ENCODE measurements around the gene IMPDH2.
A peak's percentile ranks its signal among the peaks of the same experiment; 100 is the strongest.
"Not testable (repeated sequence)": the region's sequence is repeated elsewhere in the genome, so short reads cannot be mapped to it uniquely, and the experiment has no call there.

IMPDH2 gene

DNA sequence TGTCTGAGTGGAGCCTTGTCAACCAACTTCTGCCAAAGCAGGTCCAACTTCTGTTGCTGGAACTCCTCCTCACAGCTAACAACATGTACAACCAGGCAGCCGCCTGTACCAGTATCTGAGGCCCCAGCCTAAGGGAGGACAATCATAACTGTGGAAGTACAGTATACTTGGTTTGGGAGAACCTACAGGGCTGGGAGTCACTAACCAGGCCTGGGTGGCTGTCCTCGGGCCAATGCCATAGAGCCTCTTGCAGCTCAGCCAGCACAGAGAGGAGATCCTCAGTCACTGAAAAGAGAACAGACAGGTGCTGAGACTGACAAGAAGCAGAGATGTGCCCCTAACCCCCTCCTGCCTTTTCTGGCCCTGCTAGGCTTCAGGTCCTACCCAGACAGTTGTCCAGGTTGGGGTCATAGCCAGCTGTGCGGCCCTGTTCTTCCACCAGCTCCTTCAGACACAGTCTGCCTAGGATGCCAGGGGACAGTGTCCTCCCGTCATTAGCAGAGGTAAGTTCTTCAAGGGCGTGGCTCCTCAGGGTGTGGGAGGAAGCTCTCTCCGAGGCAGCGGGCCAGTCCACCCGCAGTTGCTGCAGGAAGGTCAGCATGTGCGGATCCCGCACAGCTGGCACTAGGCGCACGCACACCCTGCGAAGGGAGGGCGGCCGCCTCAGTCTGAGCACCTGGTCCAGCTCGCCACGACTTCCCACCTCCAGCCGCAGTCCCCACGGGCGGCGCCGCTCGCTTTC lies 11.8 kb downstream of the IMPDH2 start:
- TF ChIP-seq POU2F2 (IDR thresholded peaks at IDR 0.05; ENCODE audit: low read depth, low read length) = peak; percentile 17; the same call in 1 of the 2 replicates
- TF ChIP-seq SPI1 (IDR thresholded peaks at IDR 0.05; ENCODE audit: low read depth, low read length) = no peak
- FAIRE-seq (no peak), DNase-seq (ENCODE audit: insufficient read length, low spot score) (no peak)

DNA sequence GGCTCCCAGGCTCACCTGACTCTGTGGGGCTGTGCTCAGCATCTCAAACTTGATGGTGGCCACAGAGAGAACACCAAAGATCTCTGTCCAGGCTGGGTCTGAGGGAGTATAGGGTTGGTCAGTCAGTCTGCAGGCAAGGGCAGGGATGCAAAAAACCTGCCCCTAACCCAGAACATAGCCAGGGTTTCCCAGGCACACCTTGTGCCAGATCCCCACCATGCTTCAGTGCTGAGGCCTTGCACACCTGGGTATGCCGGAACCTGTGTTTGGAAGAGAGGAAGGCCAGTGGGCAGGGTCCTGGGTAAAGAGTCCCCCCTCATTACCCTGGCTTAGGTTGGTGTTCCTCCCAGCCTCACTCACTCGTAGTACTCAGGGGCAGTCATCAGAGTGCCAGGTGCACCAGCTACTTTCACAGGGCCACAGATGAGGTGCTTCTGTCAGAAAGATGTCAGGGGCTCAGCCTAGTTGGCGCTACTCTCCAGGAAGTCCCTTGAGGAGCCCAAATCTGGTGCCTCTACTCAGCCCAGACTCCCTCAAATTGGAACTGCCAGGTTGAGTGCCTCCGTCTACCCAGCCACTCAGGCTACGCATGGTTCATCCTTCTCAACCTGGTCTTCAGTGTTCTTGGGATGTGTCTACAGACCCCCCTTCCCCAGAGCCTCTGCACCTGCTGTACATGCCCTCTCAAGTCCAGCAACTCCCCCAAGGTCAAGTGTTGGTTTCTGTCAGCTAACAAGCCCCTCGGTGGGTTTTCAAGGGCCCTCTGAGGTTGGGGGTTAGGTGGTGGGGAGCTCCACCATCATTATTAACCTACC lies 12.6 kb downstream of the IMPDH2 start:
- FAIRE-seq (no peak), DNase-seq (ENCODE audit: insufficient read length, low spot score) (no peak)
- no peak; the same call in 1 of the 2 replicates for TF ChIP-seq POU2F2 (IDR thresholded peaks at IDR 0.05; ENCODE audit: low read depth, low read length)
- peak; percentile 66; the same call in 1 of the 2 replicates for TF ChIP-seq POLR2AphosphoS5 (IDR thresholded peaks at IDR 0.05; ENCODE audit: low read depth, low read length)

DNA sequence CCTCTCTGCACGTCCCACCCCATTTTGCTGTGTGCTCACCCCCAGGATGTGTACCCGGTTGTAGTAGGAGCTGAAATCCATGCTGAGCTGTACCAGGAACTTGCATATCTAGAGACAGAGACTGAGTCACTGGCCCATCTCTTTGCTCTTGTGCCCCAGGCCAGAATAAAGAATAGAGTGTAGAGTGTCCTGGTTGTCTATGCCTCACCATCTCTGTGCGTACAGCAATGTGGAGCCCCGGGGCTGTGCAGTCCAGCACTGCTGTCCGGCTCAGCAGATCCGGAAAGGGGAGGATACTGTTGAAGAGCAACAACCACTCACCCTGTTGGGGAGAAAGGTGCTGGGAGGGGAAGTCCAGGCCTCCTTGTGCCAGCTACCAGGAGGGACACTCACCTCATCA lies 13.4 kb downstream of the IMPDH2 start:
- TF ChIP-seq SPI1 (IDR thresholded peaks at IDR 0.05; ENCODE audit: low read depth, low read length) (no peak), POU2F2 (IDR thresholded peaks at IDR 0.05; ENCODE audit: low read depth, low read length) (no peak), PAX5 (IDR thresholded peaks at IDR 0.05; ENCODE audit: insufficient read depth, low read length, severe bottlenecking) (no peak), TAF1 (IDR thresholded peaks at IDR 0.05; ENCODE audit: low read depth, low read length) (no peak), POLR2A (IDR thresholded peaks at IDR 0.05; ENCODE audit: low read depth, low read length) (no peak), POLR2AphosphoS5 (IDR thresholded peaks at IDR 0.05; ENCODE audit: low read depth, low read length) (no peak)
- DNase-seq (ENCODE audit: insufficient read length, low spot score) = no peak
- no peak for FAIRE-seq

DNA sequence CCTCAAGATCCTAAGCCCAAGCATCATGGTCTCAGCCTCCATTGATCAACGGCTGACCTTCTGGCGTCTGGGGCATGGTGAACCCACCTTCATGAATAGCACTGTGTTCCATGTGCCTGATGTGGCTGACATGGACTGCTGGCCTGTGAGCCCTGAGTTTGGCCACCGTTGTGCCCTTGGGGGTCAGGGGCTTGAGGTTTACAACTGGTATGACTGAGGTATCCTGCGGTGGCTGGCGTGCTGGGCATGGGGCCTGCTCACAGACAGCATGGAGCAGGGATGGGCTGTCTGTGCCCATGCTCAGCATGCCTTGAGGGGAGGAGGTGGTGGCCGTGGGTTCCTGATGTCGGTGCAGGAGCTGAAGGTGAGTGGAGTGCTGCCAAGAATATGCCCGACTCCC lies 14.1 kb downstream of the IMPDH2 start:
- TF ChIP-seq PAX5 (IDR thresholded peaks at IDR 0.05; ENCODE audit: insufficient read depth, low read length, severe bottlenecking) (no peak), POLR2A (IDR thresholded peaks at IDR 0.05; ENCODE audit: low read depth, low read length) (0 out of 2 replicates have a peak, but pooled peaks have one; percentile 9), TAF1 (IDR thresholded peaks at IDR 0.05; ENCODE audit: low read depth, low read length) (no peak), SPI1 (IDR thresholded peaks at IDR 0.05; ENCODE audit: low read depth, low read length) (no peak), POU2F2 (IDR thresholded peaks at IDR 0.05; ENCODE audit: low read depth, low read length) (no peak), POLR2AphosphoS5 (IDR thresholded peaks at IDR 0.05; ENCODE audit: low read depth, low read length) (peak; percentile 16; the same call in 1 of the 2 replicates)
- no peak for FAIRE-seq

DNA sequence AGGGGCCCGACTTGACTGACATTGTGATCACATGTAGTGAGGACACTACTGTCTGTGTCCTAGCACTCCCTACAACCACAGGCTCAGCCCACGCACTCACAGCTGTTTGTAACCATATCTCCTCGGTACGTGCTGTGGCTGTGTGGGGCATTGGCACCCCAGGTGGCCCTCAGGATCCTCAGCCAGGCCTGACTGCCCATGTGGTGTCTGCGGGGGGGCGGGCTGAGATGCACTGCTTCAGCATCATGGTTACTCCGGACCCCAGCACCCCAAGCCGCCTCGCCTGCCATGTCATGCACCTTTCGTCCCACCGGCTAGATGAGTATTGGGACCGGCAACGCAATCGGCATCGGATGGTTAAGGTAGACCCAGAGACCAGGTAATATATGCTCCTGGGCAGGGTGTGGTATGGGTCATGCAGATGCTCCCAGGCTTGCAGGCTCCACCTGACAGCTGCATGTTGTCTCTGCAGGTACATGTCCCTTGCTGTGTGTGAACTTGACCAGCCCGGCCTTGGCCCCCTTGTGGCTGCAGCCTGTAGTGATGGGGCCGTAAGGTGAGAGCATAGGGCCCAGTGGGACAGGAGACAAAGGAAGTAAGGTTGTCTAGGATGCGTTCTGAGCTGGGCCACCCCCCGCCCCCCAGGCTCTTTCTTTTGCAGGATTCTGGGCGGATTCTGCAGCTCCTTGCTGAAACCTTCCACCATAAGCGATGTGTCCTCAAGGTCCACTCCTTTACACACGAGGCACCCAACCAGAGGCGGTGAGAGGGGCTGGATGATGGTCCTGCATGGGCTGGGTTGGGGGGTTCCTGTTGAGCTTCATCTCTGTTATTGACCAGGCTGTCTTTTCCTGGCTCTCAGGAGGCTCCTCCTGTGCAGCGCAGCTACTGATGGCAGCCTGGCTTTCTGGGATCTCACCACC lies 15.2 kb downstream of the IMPDH2 start:
- DNase-seq (ENCODE audit: insufficient read length, low spot score) = peak; percentile 55
- TF ChIP-seq TAF1 (IDR thresholded peaks at IDR 0.05; ENCODE audit: low read depth, low read length) (no peak), POLR2AphosphoS5 (IDR thresholded peaks at IDR 0.05; ENCODE audit: low read depth, low read length) (peak; percentile 48)
- FAIRE-seq = peak; percentile 47

More for the DNA sequence above, 14.1 kb downstream of the IMPDH2 start:
- DNase-seq (ENCODE audit: insufficient read length, low spot score) = no peak

DNA sequence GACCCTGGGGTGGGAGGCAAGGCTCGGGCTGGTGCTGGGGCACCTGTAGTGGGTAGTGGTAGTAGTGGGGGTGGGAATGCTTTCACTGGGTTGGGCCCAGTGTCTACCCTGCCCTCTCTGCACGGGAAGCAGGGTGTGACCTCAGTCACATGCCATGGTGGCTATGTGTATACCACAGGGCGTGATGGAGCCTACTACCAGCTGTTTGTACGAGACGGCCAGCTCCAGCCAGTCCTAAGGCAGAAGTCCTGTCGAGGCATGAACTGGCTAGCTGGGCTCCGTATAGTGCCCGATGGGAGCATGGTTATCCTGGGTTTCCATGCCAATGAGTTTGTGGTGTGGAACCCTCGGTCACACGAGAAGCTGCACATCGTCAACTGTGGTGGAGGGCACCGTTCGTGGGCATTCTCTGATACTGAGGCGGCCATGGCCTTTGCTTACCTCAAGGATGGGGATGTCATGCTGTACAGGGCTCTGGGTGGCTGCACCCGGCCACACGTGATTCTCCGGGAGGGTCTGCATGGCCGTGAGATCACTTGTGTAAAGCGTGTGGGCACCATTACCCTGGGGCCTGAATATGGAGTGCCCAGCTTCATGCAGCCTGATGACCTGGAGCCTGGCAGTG lies 16.0 kb downstream of the IMPDH2 start:
- TF ChIP-seq POLR2A (IDR thresholded peaks at IDR 0.05; ENCODE audit: low read depth, low read length) (no peak), POU2F2 (IDR thresholded peaks at IDR 0.05; ENCODE audit: low read depth, low read length) (no peak), SPI1 (IDR thresholded peaks at IDR 0.05; ENCODE audit: low read depth, low read length) (no peak), PAX5 (IDR thresholded peaks at IDR 0.05; ENCODE audit: insufficient read depth, low read length, severe bottlenecking) (no peak), TAF1 (IDR thresholded peaks at IDR 0.05; ENCODE audit: low read depth, low read length) (no peak), POLR2AphosphoS5 (IDR thresholded peaks at IDR 0.05; ENCODE audit: low read depth, low read length) (peak; percentile 5; the same call in 1 of the 2 replicates)
- FAIRE-seq (no peak), DNase-seq (ENCODE audit: insufficient read length, low spot score) (no peak)

DNA sequence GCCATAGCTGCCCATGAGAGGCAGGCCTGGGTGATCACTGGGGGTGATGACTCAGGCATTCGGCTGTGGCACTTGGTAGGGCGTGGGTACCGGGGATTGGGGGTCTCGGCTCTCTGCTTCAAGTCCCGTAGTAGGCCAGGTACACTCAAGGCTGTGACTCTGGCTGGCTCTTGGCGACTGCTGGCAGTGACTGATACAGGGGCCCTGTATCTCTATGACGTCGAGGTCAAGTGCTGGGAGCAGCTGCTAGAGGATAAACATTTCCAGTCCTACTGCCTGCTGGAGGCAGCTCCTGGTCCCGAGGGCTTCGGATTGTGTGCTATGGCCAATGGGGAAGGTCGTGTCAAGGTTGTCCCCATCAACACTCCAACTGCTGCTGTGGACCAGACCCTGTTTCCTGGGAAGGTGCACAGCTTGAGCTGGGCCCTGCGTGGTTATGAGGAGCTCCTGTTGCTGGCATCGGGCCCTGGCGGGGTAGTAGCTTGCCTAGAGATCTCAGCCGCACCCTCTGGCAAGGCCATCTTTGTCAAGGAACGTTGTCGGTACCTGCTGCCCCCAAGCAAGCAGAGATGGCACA lies 16.7 kb downstream of the IMPDH2 start:
- FAIRE-seq = peak; percentile 20
- no peak for TF ChIP-seq POU2F2 (IDR thresholded peaks at IDR 0.05; ENCODE audit: low read depth, low read length)
- TF ChIP-seq TAF1 (IDR thresholded peaks at IDR 0.05; ENCODE audit: low read depth, low read length) = no peak
- TF ChIP-seq POLR2AphosphoS5 (IDR thresholded peaks at IDR 0.05; ENCODE audit: low read depth, low read length) = peak; percentile 63

DNA sequence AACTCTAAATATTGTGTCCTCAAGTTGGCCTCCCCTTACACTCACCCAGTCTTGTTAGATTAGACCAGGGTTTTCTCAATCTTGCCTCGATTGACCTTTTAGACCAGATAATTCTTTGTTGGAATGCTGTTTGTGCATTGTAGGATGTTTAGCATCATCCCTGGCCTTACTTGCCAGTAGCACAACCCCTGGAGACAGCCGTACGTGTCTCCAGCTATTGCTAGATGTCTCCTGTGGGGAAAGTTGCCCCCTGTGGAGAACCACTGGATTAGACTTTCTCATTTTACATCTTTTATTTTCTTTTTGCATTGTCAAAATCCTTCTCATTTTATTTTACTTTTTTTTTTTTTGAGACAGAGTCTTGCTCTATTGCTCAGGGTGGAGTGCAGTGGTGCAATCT lies 19.8 kb downstream of the IMPDH2 start:
- FAIRE-seq (no peak), DNase-seq (ENCODE audit: insufficient read length, low spot score) (no peak)
- TF ChIP-seq PAX5 (IDR thresholded peaks at IDR 0.05; ENCODE audit: insufficient read depth, low read length, severe bottlenecking) = no peak
- TF ChIP-seq POU2F2 (IDR thresholded peaks at IDR 0.05; ENCODE audit: low read depth, low read length) = no peak
- no peak for TF ChIP-seq SPI1 (IDR thresholded peaks at IDR 0.05; ENCODE audit: low read depth, low read length)
- TF ChIP-seq TAF1 (IDR thresholded peaks at IDR 0.05; ENCODE audit: low read depth, low read length) = no peak
- TF ChIP-seq POLR2AphosphoS5 (IDR thresholded peaks at IDR 0.05; ENCODE audit: low read depth, low read length) = no peak
- TF ChIP-seq POLR2A (IDR thresholded peaks at IDR 0.05; ENCODE audit: low read depth, low read length) = no peak

More for the DNA sequence above, 16.7 kb downstream of the IMPDH2 start:
- no peak for DNase-seq (ENCODE audit: insufficient read length, low spot score)

DNA sequence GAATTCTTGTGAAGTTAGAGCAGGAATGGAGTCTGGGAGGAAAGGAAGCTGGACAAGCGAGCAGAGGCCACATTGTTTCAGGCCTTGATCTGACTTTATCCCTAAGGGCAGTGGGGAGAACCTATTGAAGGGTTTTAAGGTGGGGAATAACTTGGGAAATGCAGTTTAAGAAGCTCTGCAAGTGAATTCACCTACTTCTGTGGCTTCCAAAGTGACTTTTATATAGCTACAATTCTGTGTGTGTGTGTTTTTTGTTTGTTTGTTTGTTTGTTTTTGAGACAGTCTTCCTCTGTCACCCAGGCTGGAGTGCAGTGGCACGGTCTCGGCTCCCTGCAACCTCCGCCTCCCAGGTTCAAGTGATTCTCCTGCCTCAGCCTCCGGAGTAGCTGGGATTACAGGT lies 20.6 kb downstream of the IMPDH2 start:
- not testable (repeated sequence) for FAIRE-seq

More for the DNA sequence above, 20.6 kb downstream of the IMPDH2 start:
- not testable (repeated sequence) for DNase-seq (ENCODE audit: insufficient read length, low spot score)

Measured in GM12891 (cell line).